ENCODE results near the gene GDAP1L1. TPM values are rescaled to one million over a fixed set of nuclear protein-coding genes. Genes with fewer than 3 reads are reported as not detected.

The GDAP1L1 gene
- polyA plus RNA-seq, 1 donor from 2014 or later = 216 TPM

DNA sequence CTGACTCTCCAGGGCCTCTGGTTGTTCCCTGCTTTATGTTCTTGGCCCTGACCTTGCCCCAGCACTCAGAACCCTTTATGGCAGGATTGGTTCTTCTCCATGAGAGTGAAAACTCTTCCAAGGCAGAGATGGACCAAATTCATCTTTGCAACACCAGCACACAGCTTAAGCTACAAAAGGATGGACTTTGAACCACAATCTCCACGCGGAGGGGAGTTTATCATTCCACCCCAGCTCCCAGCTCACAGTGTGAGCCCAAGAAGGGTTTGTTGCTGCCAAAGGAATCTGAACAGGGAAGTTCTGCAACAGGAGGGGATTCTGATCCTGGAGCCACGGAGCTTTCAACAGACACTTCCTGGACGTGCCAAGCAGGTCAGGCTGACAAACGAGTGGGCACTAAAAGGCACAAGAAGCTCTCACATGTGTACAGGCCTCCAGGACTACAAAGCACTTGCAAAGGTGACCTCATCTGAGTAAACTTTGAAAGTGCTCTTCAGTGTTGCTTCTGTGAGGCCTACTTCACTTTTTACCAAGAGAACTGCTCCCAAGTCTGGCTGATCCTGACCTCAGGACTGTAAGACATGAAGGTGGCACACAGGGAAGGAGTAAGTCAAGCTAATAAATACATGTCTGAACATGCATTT is 55.0 kb downstream of the GDAP1L1 start:
- no peaks in the 10 kb centered on the region for H3K79me2 ChIP-seq (replicated peaks; ENCODE audit: insufficient read depth, low read length)
- no peaks in the 10 kb centered on the region for H3K36me3 ChIP-seq (ENCODE audit: insufficient read depth, low read length)
- H3K4me2 ChIP-seq (ENCODE audit: low read length) = no peak overlapping the region
- H3F3A ChIP-seq (ENCODE audit: insufficient read depth, low read length, poor library complexity, severe bottlenecking) = no peaks in the 10 kb centered on the region
- no peak overlapping the region for H3K9ac ChIP-seq (ENCODE audit: low read length)
- TF ChIP-seq POLR2AphosphoS5 (IDR thresholded peaks at IDR 0.05) = no peak
- TF ChIP-seq RAD21 (conservative IDR thresholded peaks at IDR 0.05) = no peak
- TF ChIP-seq EZH2 (IDR thresholded peaks at IDR 0.05; ENCODE audit: borderline replicate concordance, insufficient read depth, low read length, poor library complexity, severe bottlenecking) = no peak
- no peak for TF ChIP-seq EP300 (conservative IDR thresholded peaks at IDR 0.05; ENCODE audit: poor library complexity, severe bottlenecking)
- TF ChIP-seq, protein P1, sequence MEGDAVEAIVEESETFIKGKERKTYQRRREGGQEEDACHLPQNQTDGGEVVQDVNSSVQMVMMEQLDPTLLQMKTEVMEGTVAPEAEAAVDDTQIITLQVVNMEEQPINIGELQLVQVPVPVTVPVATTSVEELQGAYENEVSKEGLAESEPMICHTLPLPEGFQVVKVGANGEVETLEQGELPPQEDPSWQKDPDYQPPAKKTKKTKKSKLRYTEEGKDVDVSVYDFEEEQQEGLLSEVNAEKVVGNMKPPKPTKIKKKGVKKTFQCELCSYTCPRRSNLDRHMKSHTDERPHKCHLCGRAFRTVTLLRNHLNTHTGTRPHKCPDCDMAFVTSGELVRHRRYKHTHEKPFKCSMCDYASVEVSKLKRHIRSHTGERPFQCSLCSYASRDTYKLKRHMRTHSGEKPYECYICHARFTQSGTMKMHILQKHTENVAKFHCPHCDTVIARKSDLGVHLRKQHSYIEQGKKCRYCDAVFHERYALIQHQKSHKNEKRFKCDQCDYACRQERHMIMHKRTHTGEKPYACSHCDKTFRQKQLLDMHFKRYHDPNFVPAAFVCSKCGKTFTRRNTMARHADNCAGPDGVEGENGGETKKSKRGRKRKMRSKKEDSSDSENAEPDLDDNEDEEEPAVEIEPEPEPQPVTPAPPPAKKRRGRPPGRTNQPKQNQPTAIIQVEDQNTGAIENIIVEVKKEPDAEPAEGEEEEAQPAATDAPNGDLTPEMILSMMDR (IDR thresholded peaks at IDR 0.05; ENCODE audit: poor library complexity, severe bottlenecking) = no peak
- no peak for TF ChIP-seq TAF1 (IDR thresholded peaks at IDR 0.05; ENCODE audit: low read depth)
- TF ChIP-seq SMC3 (conservative IDR thresholded peaks at IDR 0.05; ENCODE audit: poor library complexity) = no peak
- no peak for TF ChIP-seq MXI1 (conservative IDR thresholded peaks at IDR 0.05; ENCODE audit: poor library complexity, severe bottlenecking)
- no peak for TF ChIP-seq REST (IDR thresholded peaks at IDR 0.05; ENCODE audit: borderline replicate concordance)
- no peaks in the 10 kb centered on the region for H3K9me2 ChIP-seq (ENCODE audit: insufficient read depth, low read length)
- H2AFZ ChIP-seq (ENCODE audit: low read depth, low read length) = no peak overlapping the region
- H3K4me3 ChIP-seq (ENCODE audit: low read length) = no peak overlapping the region
- no peaks in the 10 kb centered on the region for H3K27me3 ChIP-seq (ENCODE audit: insufficient read depth, low read depth, low read length)
- no peaks in the 10 kb centered on the region for H3K9me3 ChIP-seq (ENCODE audit: low read length)
- H4K20me1 ChIP-seq (ENCODE audit: insufficient read depth) = no peaks in the 10 kb centered on the region
- H3K27ac ChIP-seq (ENCODE audit: low read length) = no peak overlapping the region

DNA sequence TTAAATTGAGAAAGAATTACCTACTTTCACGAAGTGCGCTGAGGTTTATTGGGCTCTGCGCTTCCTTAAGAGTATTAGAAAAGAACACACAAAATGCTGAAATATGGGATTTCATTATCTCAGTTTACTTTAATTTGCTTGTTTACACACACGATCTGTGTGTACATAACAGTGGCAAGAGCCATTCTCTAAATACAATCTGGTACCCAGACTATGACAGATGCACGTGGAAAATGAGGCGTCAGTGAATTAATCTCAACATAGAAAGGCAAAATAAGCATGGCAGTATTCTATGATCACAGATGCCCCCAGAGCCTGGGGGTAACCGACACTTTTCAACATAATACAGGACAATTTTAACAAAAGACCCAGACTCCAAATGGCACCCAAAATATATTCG is 55.6 kb downstream of the GDAP1L1 start:
- Histone ChIP-seq H3K4me2 (ENCODE audit: low read length) (no peak overlapping the region), H3K36me3 (ENCODE audit: insufficient read depth, low read length) (no peaks in the 10 kb centered on the region), H3K27ac (ENCODE audit: low read length) (no peak overlapping the region), H3K79me2 (replicated peaks; ENCODE audit: insufficient read depth, low read length) (no peaks in the 10 kb centered on the region), H2AFZ (ENCODE audit: low read depth, low read length) (no peak overlapping the region), H3K27me3 (ENCODE audit: insufficient read depth, low read depth, low read length) (no peaks in the 10 kb centered on the region), H3K9ac (ENCODE audit: low read length) (no peak overlapping the region), H3F3A (ENCODE audit: insufficient read depth, low read length, poor library complexity, severe bottlenecking) (no peaks in the 10 kb centered on the region), H3K9me3 (ENCODE audit: low read length) (no peaks in the 10 kb centered on the region), H4K20me1 (ENCODE audit: insufficient read depth) (no peaks in the 10 kb centered on the region), H3K9me2 (ENCODE audit: insufficient read depth, low read length) (no peaks in the 10 kb centered on the region), H3K4me3 (ENCODE audit: low read length) (no peak overlapping the region)
- TF ChIP-seq RAD21 (conservative IDR thresholded peaks at IDR 0.05) (no peak), SMC3 (conservative IDR thresholded peaks at IDR 0.05; ENCODE audit: poor library complexity) (no peak), TAF1 (IDR thresholded peaks at IDR 0.05; ENCODE audit: low read depth) (no peak), EZH2 (IDR thresholded peaks at IDR 0.05; ENCODE audit: borderline replicate concordance, insufficient read depth, low read length, poor library complexity, severe bottlenecking) (no peak), MXI1 (conservative IDR thresholded peaks at IDR 0.05; ENCODE audit: poor library complexity, severe bottlenecking) (no peak)

Measured in neural cell (in vitro differentiated cells).